Endothelial cell of umbilical vein (primary cell): ENCODE data around the gene EXOC1.

ENCODE experiments used
- POLR2AphosphoS5 ChIP-seq: IDR thresholded peaks from 2 replicates; pipeline ENCODE4 v1.6.1; 2012; ENCODE audit warnings: low read depth, mild to moderate bottlenecking, control low read depth, low read length, moderate library complexity; ENCODE audit not compliant: insufficient read depth
- TF ChIP-seq, protein P1 (sequence below), 2 donors: IDR thresholded peaks; 1 replicate in 1 of 2; 2 replicates in 1 of 2; pipeline ENCODE4 v1.5.1; 2011; ENCODE audit warnings: low read length in 2 of 2, mild to moderate bottlenecking in 2 of 2, moderate library complexity in 2 of 2, control low read depth in 1 of 2, inconsistent platforms in 1 of 2, low read depth in 1 of 2; ENCODE audit not compliant: insufficient read depth in 1 of 2; ENCODE audit errors: extremely low read depth in 1 of 2

- TF ChIP-seq, protein P1, sequence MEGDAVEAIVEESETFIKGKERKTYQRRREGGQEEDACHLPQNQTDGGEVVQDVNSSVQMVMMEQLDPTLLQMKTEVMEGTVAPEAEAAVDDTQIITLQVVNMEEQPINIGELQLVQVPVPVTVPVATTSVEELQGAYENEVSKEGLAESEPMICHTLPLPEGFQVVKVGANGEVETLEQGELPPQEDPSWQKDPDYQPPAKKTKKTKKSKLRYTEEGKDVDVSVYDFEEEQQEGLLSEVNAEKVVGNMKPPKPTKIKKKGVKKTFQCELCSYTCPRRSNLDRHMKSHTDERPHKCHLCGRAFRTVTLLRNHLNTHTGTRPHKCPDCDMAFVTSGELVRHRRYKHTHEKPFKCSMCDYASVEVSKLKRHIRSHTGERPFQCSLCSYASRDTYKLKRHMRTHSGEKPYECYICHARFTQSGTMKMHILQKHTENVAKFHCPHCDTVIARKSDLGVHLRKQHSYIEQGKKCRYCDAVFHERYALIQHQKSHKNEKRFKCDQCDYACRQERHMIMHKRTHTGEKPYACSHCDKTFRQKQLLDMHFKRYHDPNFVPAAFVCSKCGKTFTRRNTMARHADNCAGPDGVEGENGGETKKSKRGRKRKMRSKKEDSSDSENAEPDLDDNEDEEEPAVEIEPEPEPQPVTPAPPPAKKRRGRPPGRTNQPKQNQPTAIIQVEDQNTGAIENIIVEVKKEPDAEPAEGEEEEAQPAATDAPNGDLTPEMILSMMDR (IDR thresholded peaks at IDR 0.05; ENCODE audit: extremely low read depth in 1 of 2, insufficient read depth in 1 of 2, low read depth in 1 of 2, low read length in 2 of 2) = no peak
- TF ChIP-seq POLR2AphosphoS5 = no peak
Observed at GRCh38 chr4:55906989-55907388, 53.5 kb downstream of the EXOC1 start.
